OCI-LY3 (cell line): ENCODE measurements around the gene MAGEB17.

Experiments used
- CTCF ChIP-seq: fragments of 200-600, 300-600 bp; sonication (generic); IDR thresholded peaks from 2 replicates; pipeline ENCODE4 v1.5.1; 2014; ENCODE audit warnings: antibody characterized with exemption, low read length, low read depth
- EZH2phosphoT487 ChIP-seq: fragments of 200-600 bp; shearing (Covaris generic); IDR thresholded peaks from 2 replicates; pipeline ENCODE4 v1.6.1; 2018; ENCODE audit warnings: antibody characterized with exemption, mixed run types, low read depth

GRCh38 chrX:16136080-16136479 lies 31.2 kb upstream of the MAGEB17 start:
- no peak for TF ChIP-seq CTCF
- TF ChIP-seq EZH2phosphoT487 = no peak
